Measurements from ENCODE around the gene B3GNT9.

- TF ChIP-seq CTCF (conservative IDR thresholded peaks at IDR 0.05; ENCODE audit: low read depth, low read length) (no peak), EZH2 (IDR thresholded peaks at IDR 0.05; ENCODE audit: borderline replicate concordance, low read depth, low read length, poor library complexity, severe bottlenecking) (no peak)
Observed at GRCh38 chr16:67170168-67170948, 19.6 kb upstream of the B3GNT9 start, which contains the start of gene NOL3.

Measured in A673 (cell line).